ENCODE measurements around the gene FAM47E. TPM values are rescaled to one million over a fixed set of nuclear protein-coding genes. Genes with fewer than 3 reads are reported as not detected.

FAM47E gene
- total RNA-seq, 1 donor from 2014 or later = 7.0 TPM

DNA sequence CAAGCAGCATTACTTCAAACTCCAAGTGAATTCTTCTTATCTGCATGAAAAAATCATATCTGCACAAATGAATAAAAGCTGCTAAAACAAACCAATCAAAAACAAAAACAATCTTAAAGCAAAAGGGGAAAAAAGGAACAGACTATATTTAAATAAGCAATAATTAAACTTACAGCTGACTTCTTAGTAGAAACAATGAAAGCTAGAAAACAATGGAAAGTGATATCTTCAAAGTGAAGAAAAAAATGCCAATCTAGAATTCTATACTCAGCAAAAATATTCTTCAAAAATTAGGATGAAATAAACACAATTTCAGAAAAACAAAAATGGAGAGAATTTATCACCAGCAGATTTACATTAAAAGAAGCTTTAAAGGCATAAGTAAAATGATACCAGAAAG, 75.0 kb downstream of the FAM47E start:
- H3K4me3 ChIP-seq = no peak overlapping the region
- Mint-ChIP-seq H3K36me3 (peaks cover 2% of the 10 kb centered on the region), H3K27me3 (ENCODE audit: insufficient read depth, low read depth) (peaks cover 3% of the 10 kb centered on the region), H3K4me1 (no peaks in the 10 kb centered on the region), H3K4me3 (no peak overlapping the region), H3K9me3 (peaks cover 19% of the 10 kb centered on the region), H3K27ac (no peak overlapping the region)
- H4K20me1 ChIP-seq (ENCODE audit: low read depth) = no peaks in the 10 kb centered on the region
- H3K4me1 ChIP-seq = no peaks in the 10 kb centered on the region
- no peak overlapping the region for H2AFZ ChIP-seq (replicated peaks)
- no peak overlapping the region for H3K9ac ChIP-seq
- no peak overlapping the region for H3K27ac ChIP-seq
- TF ChIP-seq EZH2phosphoT487 (IDR thresholded peaks at IDR 0.05) = no peak
- TF ChIP-seq, protein P1, sequence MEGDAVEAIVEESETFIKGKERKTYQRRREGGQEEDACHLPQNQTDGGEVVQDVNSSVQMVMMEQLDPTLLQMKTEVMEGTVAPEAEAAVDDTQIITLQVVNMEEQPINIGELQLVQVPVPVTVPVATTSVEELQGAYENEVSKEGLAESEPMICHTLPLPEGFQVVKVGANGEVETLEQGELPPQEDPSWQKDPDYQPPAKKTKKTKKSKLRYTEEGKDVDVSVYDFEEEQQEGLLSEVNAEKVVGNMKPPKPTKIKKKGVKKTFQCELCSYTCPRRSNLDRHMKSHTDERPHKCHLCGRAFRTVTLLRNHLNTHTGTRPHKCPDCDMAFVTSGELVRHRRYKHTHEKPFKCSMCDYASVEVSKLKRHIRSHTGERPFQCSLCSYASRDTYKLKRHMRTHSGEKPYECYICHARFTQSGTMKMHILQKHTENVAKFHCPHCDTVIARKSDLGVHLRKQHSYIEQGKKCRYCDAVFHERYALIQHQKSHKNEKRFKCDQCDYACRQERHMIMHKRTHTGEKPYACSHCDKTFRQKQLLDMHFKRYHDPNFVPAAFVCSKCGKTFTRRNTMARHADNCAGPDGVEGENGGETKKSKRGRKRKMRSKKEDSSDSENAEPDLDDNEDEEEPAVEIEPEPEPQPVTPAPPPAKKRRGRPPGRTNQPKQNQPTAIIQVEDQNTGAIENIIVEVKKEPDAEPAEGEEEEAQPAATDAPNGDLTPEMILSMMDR (IDR thresholded peaks at IDR 0.05) = no peak
- no peak for TF ChIP-seq EZH2 (IDR thresholded peaks at IDR 0.05)
- H3K9me3 ChIP-seq (ENCODE audit: low read depth) = peaks cover 10% of the 10 kb centered on the region
- H3K27me3 ChIP-seq = no peaks in the 10 kb centered on the region
- H3K79me2 ChIP-seq (ENCODE audit: low read depth) = no peaks in the 10 kb centered on the region
- DNase-seq (ENCODE audit: low spot score) = no peak
- no peaks in the 10 kb centered on the region for H3K36me3 ChIP-seq
- H3K4me2 ChIP-seq = no peak overlapping the region
- no peaks in the 10 kb centered on the region for H3F3A ChIP-seq (ENCODE audit: low read depth)

Other genes starting within 250 kb of the FAM47E start
- not detected in 2 replicates for gene CXCL9, start 244.2 kb upstream of the FAM47E start, total RNA-seq (ENCODE audit: low replicate concordance)
- gene CXCL10, start 228.2 kb upstream of the FAM47E start, total RNA-seq (ENCODE audit: low replicate concordance) = not detected in 2 replicates
- not detected in 2 replicates for gene CXCL11, start 215.7 kb upstream of the FAM47E start, total RNA-seq (ENCODE audit: low replicate concordance)
- not detected in 2 replicates for gene ART3, start 177.0 kb upstream of the FAM47E start, total RNA-seq (ENCODE audit: low replicate concordance)
- gene NUP54, start 103.3 kb upstream of the FAM47E start, total RNA-seq (ENCODE audit: low replicate concordance) = 107 and 161 TPM in 2 replicates
- 67.1 and 97.4 TPM in 2 replicates for gene SCARB2, start 37.9 kb upstream of the FAM47E start, total RNA-seq (ENCODE audit: low replicate concordance)
- gene STBD1, start 55.0 kb downstream of the FAM47E start, total RNA-seq (ENCODE audit: low replicate concordance) = 2.5 and 5.4 TPM in 2 replicates
- not detected in 2 replicates for gene CCDC158, start 169.4 kb downstream of the FAM47E start, total RNA-seq (ENCODE audit: low replicate concordance)
- 36.6 and 52.7 TPM in 2 replicates for gene SHROOM3, start 183.5 kb downstream of the FAM47E start, total RNA-seq (ENCODE audit: low replicate concordance)